Stimulated activated naive CD4-positive, alpha-beta T cell (primary cell): ENCODE data around the gene SPIC.
"Not testable (repeated sequence)": the region's sequence is repeated elsewhere in the genome, so short reads cannot be mapped to it uniquely, and the experiment has no call there.

Experiments used
- DNase-seq, 6 experiments: peaks; one replicate each; lab custom pipeline; 2025; lab: John Stamatoyannopoulos, UW

The SPIC gene

GRCh38 chr12:101474711-101475386 is at the start of gene SPIC:
Gene SPIC, plus strand, starts transcription at chr12:101475336. Its CDS starts 1,569 bp downstream, at chr12:101476905.
- DNase-seq, result no peak

- no peak for DNase-seq
These were observed 44.7 kb upstream of the SPIC start for GRCh38 chr12:101430456-101430855.

GRCh38 chr12:101436136-101436535 is 39.0 kb upstream of the SPIC start:
- DNase-seq, result no peak

- no peak for DNase-seq
These were observed 35.9 kb upstream of the SPIC start for GRCh38 chr12:101439236-101439635.

GRCh38 chr12:101441461-101442224 is 33.5 kb upstream of the SPIC start:
- no peak for DNase-seq

GRCh38 chr12:101455685-101456084 is 19.5 kb upstream of the SPIC start:
- DNase-seq, result peak in 2 of 6 experiments; percentile 5 to 18

GRCh38 chr12:101459642-101460346 is 15.3 kb upstream of the SPIC start:
- DNase-seq, result no peak

- no peak for DNase-seq
These were observed 6.2 kb upstream of the SPIC start for GRCh38 chr12:101468948-101469347.

- DNase-seq, result no peak
These were observed 4.2 kb upstream of the SPIC start for GRCh38 chr12:101470939-101471338.

GRCh38 chr12:101471878-101472277 is 3.3 kb upstream of the SPIC start:
- not testable (repeated sequence) for DNase-seq

- no peak for DNase-seq
These were observed 888 bp upstream of the SPIC start for GRCh38 chr12:101474248-101474647.

GRCh38 chr12:101475751-101476305 is 692 bp downstream of the SPIC start:
- DNase-seq, result no peak

GRCh38 chr12:101480849-101481248 is 5.7 kb downstream of the SPIC start:
- no peak for DNase-seq

GRCh38 chr12:101485021-101485420 is 9.9 kb downstream of the SPIC start:
- no peak for DNase-seq

GRCh38 chr12:101488469-101488868 is 13.3 kb downstream of the SPIC start:
- no peak for DNase-seq

GRCh38 chr12:101490286-101490920 is 15.3 kb downstream of the SPIC start:
- DNase-seq, result no peak

GRCh38 chr12:101491329-101491728 is 16.2 kb downstream of the SPIC start:
- no peak for DNase-seq

- no peak for DNase-seq
These were observed 18.4 kb downstream of the SPIC start for GRCh38 chr12:101493556-101493955.

GRCh38 chr12:101498252-101498651 is 23.1 kb downstream of the SPIC start:
- DNase-seq, result no peak

- no peak for DNase-seq
These were observed 26.4 kb downstream of the SPIC start for GRCh38 chr12:101501410-101501995.

- DNase-seq, result no peak
These were observed 46.0 kb downstream of the SPIC start for GRCh38 chr12:101521136-101521535.

GRCh38 chr12:101527682-101528081 is 52.5 kb downstream of the SPIC start:
- no peak for DNase-seq
